ENCODE measurements around the gene AGAP3.

AGAP3 gene

DNA sequence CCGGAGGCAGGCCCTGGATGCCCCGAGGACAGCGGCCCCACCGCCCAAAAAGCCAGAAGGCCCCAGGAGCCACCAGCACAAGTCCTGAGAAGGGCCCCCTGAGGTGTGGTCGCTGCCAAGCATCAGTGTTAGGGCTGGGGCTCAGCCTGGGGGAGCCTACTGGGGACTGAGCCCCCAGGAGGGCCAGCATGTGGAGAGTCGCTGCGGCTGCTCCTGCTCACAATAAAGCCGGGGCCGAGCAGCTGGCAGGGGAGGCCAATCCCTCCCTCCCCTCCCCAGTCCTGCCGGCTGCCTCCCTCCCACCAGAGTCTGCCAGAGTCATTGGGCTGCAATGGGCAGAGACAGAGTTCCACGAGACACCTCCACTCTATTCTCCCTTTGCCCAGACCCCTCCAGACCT, 41.0 kb upstream of the AGAP3 start:
- TF ChIP-seq, protein P1, sequence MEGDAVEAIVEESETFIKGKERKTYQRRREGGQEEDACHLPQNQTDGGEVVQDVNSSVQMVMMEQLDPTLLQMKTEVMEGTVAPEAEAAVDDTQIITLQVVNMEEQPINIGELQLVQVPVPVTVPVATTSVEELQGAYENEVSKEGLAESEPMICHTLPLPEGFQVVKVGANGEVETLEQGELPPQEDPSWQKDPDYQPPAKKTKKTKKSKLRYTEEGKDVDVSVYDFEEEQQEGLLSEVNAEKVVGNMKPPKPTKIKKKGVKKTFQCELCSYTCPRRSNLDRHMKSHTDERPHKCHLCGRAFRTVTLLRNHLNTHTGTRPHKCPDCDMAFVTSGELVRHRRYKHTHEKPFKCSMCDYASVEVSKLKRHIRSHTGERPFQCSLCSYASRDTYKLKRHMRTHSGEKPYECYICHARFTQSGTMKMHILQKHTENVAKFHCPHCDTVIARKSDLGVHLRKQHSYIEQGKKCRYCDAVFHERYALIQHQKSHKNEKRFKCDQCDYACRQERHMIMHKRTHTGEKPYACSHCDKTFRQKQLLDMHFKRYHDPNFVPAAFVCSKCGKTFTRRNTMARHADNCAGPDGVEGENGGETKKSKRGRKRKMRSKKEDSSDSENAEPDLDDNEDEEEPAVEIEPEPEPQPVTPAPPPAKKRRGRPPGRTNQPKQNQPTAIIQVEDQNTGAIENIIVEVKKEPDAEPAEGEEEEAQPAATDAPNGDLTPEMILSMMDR (conservative IDR thresholded peaks at IDR 0.05; ENCODE audit: low read depth, low read length), result no peak
- no peak overlapping the region for H3K4me3 ChIP-seq (ENCODE audit: low read depth, low read length)
- no peak for DNase-seq (ENCODE audit: low read depth)

DNA sequence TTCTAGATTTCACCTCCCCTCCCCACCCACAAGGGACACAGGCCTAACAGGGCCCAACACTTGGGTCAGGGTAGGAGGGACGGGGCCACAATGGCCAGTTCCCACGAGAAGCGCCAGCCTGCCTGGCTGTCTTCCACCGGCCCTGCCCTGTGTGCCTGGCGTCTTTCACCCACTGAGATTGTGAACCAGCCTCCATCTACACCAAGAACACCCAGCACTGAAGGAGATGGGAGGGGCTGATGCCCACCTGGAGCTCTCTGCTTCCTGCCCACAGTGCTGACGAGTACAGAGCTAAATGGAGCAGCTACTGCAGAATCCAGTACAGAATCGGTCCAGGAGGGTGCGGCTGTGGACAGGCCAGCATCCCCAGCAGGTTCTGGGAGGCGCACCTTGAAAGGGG, 40.3 kb upstream of the AGAP3 start:
- no peak for DNase-seq (ENCODE audit: low read depth)
- TF ChIP-seq, protein P1 (conservative IDR thresholded peaks at IDR 0.05; ENCODE audit: low read depth, low read length), result no peak

DNA sequence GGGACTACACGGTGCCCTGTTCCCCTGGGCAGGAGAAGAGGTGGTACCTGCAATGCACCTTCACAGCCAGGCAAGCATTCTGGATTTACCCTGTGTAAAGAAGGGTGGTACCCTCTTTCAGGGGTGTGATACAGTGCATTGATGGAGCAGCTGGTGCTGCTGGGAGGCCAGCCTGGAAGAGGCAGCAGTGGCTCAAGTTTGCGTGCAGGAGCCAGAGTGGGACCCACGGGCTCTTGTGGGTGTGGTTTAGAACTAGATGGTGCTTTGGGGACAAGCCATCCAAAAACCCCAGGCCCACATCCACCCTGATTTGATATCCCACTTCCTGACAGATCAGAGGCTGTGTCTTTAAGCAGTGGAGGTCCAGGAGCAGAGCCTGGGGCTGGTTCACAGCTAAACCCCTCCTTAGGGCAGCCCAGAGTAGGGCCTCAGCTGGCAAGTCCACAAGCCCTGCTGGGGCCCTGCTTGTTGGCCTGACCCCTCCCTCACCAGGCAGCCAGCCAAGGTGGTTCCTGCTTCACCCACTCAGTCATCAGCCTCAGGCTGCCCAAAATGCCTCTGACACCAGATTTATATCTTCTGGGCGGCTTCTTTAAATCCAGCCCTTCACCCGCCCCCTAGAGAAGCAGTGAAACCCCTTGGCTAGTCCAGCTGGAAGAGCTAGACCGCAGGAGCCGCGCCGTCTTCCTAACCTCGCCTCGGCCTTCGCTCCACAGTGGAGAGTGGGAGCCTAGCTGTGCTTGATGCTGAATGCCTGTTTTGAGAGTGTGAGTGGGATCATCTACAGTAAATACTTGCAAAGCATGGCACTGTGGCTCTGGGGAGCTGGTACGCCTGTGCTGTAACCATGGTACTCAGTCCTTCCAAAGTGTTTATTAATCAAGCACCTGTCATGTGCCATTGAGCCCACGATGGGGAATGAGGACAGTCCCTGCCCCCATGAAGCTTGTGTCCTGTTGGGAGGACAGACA, 39.4 kb upstream of the AGAP3 start:
- no peak overlapping the region for H3K4me3 ChIP-seq (ENCODE audit: low read depth, low read length)
- TF ChIP-seq, protein P1 (conservative IDR thresholded peaks at IDR 0.05; ENCODE audit: low read depth, low read length), result no peak
- DNase-seq (ENCODE audit: low read depth), result peak; percentile 19

More for the DNA sequence above, 40.3 kb upstream of the AGAP3 start:
- H3K4me3 ChIP-seq (ENCODE audit: low read depth, low read length), result no peak overlapping the region

DNA sequence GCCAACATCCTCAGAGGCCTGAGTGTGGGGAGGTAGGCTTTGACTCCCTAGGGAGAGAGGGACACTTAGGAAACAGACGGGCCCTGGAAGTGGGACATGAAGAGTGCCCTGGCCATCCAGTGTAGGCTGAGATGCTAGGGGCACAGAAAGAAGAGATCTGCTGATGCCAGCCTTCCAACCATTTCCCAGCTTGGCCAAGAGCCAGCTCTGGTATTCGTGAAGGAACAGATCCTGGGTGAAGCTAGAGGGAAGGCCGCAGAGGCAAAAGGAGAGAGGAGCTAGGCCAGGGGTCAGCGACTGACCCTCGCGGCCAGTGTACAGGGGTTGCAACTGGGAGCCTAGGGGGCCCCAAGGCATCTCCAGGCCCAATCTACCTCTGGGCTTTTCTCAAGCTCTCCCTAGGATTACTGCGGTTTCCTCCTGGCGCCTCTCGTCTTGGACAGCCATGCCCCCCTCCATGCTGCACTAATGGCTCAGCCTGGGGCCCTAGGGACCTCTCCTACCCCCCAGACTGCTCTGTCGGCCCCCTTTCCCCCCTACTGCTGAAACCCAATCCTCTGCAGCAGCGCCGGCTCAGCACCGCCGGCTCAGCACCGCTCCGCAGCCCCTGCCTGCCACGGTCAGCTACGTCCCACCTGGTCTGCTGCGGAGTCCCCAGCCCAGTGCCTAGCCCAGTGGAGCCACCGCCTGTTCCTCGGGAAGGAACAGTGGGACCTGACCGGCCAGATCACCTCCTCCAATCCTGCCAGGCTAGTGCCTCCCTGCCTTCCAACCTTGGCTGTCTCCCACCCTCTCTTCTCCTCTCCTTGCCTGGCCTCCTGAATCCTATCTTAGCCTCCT, 38.1 kb upstream of the AGAP3 start, which contains the start of gene ASIC3:
Gene ASIC3, plus strand, starts transcription at position 556 of the 840 bp plus-strand sequence. CDS start 355 bp downstream, outside the sequence.
- DNase-seq (ENCODE audit: low read depth), result no peak
- no peak within 1 kb of the TSS for H3K4me3 ChIP-seq (ENCODE audit: low read depth, low read length)

DNA sequence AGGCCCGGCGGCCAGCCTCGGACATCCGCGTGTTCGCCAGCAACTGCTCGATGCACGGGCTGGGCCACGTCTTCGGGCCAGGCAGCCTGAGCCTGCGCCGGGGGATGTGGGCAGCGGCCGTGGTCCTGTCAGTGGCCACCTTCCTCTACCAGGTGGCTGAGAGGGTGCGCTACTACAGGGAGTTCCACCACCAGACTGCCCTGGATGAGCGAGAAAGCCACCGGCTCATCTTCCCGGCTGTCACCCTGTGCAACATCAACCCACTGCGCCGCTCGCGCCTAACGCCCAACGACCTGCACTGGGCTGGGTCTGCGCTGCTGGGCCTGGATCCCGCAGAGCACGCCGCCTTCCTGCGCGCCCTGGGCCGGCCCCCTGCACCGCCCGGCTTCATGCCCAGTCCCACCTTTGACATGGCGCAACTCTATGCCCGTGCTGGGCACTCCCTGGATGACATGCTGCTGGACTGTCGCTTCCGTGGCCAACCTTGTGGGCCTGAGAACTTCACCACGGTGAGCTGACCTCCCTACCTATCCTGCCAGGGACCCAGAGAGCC, 37.3 kb upstream of the AGAP3 start:
- no peak overlapping the region for H3K4me3 ChIP-seq (ENCODE audit: low read depth, low read length)
- TF ChIP-seq, protein P1 (conservative IDR thresholded peaks at IDR 0.05; ENCODE audit: low read depth, low read length), result no peak
- no peak for DNase-seq (ENCODE audit: low read depth)

More for the DNA sequence above, 38.1 kb upstream of the AGAP3 start, which contains the start of gene ASIC3:
- TF ChIP-seq, protein P1 (conservative IDR thresholded peaks at IDR 0.05; ENCODE audit: low read depth, low read length), result no peak

DNA sequence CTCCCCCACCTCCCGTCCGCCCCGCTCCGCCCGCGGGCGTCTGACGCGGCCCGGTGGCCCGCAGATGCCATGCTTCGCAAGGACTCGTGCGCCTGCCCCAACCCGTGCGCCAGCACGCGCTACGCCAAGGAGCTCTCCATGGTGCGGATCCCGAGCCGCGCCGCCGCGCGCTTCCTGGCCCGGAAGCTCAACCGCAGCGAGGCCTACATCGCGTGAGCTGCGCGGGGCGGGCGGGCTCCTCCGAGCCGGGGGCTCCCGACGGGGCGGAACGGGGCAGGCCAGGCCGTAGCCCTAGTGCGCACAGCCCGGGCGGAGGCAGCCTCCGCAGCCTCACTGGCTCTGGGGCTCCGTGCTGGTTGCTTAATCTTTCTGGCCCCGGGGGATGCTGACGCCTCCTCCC, 35.2 kb upstream of the AGAP3 start:
- peak; percentile 79 for DNase-seq (ENCODE audit: low read depth)

More for the DNA sequence above, 35.2 kb upstream of the AGAP3 start:
- TF ChIP-seq, protein P1 (conservative IDR thresholded peaks at IDR 0.05; ENCODE audit: low read depth, low read length), result no peak
- no peak overlapping the region for H3K4me3 ChIP-seq (ENCODE audit: low read depth, low read length)

All from choroid plexus epithelial cell (primary cell).